ENCODE measurements around the gene ZBTB26.

ZBTB26 gene

GRCh38 chr9:122931226-122932121 is at the start of gene ZBTB26:
TSS of gene ZBTB26 (minus strand) at chr9:122931512. CDS start at chr9:122919934, 11,578 bp downstream.
- peak; percentile 81 to 89 (median 86) for DNase-seq (ENCODE audit: low read depth in 3 of 3)

GRCh38 chr9:122978601-122979000 is 47.3 kb upstream of the ZBTB26 start:
- DNase-seq (ENCODE audit: low read depth in 3 of 3): no peak

GRCh38 chr9:122975196-122975595 is 43.9 kb upstream of the ZBTB26 start:
- no peak for DNase-seq (ENCODE audit: low read depth in 3 of 3)

- DNase-seq (ENCODE audit: low read depth in 3 of 3): no peak
These were observed 29.8 kb upstream of the ZBTB26 start for GRCh38 chr9:122961139-122961538.

GRCh38 chr9:122955961-122956360 is 24.6 kb upstream of the ZBTB26 start:
- no peak for DNase-seq (ENCODE audit: low read depth in 3 of 3)

- no peak for DNase-seq (ENCODE audit: low read depth in 3 of 3)
These were observed 23.0 kb upstream of the ZBTB26 start for GRCh38 chr9:122954253-122954691.

- no peak for DNase-seq (ENCODE audit: low read depth in 3 of 3)
These were observed 19.7 kb upstream of the ZBTB26 start for GRCh38 chr9:122951056-122951455.

GRCh38 chr9:122950263-122950662 is 19.0 kb upstream of the ZBTB26 start:
- no peak for DNase-seq (ENCODE audit: low read depth in 3 of 3)

GRCh38 chr9:122949696-122950095 is 18.4 kb upstream of the ZBTB26 start:
- no peak for DNase-seq (ENCODE audit: low read depth in 3 of 3)

- no peak for DNase-seq (ENCODE audit: low read depth in 3 of 3)
These were observed 17.0 kb upstream of the ZBTB26 start for GRCh38 chr9:122948313-122948712.

GRCh38 chr9:122946461-122947005 is 15.2 kb upstream of the ZBTB26 start:
- no peak for DNase-seq (ENCODE audit: low read depth in 3 of 3)

- no peak for DNase-seq (ENCODE audit: low read depth in 3 of 3)
These were observed 13.9 kb upstream of the ZBTB26 start for GRCh38 chr9:122944960-122945888.

GRCh38 chr9:122941582-122942234 is 10.4 kb upstream of the ZBTB26 start:
- no peak for DNase-seq (ENCODE audit: low read depth in 3 of 3)

GRCh38 chr9:122940749-122941581 is 9.7 kb upstream of the ZBTB26 start, which contains the start of gene RABGAP1:
TSS of gene RABGAP1 (plus strand) at chr9:122941020. CDS start at chr9:122957060, 16,040 bp downstream.
- DNase-seq (ENCODE audit: low read depth in 3 of 3): peak; percentile 96 to 100 (median 98)

- no peak for DNase-seq (ENCODE audit: low read depth in 3 of 3)
These were observed 9.1 kb upstream of the ZBTB26 start for GRCh38 chr9:122940454-122940748.

GRCh38 chr9:122939601-122940000 is 8.3 kb upstream of the ZBTB26 start:
- no peak for DNase-seq (ENCODE audit: low read depth in 3 of 3)

- DNase-seq (ENCODE audit: low read depth in 3 of 3): no peak
These were observed 5.6 kb upstream of the ZBTB26 start for GRCh38 chr9:122936883-122937282.

GRCh38 chr9:122936464-122936863 is 5.2 kb upstream of the ZBTB26 start:
- no peak for DNase-seq (ENCODE audit: low read depth in 3 of 3)

GRCh38 chr9:122930541-122931225 is 629 bp downstream of the ZBTB26 start:
- no peak for DNase-seq (ENCODE audit: low read depth in 3 of 3)

- no peak for DNase-seq (ENCODE audit: low read depth in 3 of 3)
These were observed 1.4 kb downstream of the ZBTB26 start for GRCh38 chr9:122929796-122930354.

All from stimulated activated CD4-positive, alpha-beta T cell treated with anti-CD3 and anti-CD28 coated beads, TNF-alpha, amount 100 ng/mL, for 48 hours (primary cell).